GM19463 (cell line): ENCODE measurements around the gene SLC44A2.

Experiments
- ATAC-seq: cut with Tn5 transposase; IDR thresholded peaks from one replicate; pipeline ENCODE4 v1.9.1; 2021; ENCODE audit warnings: mild to moderate bottlenecking, moderate library complexity; ENCODE audit not compliant: unreplicated experiment

The SLC44A2 gene

DNA sequence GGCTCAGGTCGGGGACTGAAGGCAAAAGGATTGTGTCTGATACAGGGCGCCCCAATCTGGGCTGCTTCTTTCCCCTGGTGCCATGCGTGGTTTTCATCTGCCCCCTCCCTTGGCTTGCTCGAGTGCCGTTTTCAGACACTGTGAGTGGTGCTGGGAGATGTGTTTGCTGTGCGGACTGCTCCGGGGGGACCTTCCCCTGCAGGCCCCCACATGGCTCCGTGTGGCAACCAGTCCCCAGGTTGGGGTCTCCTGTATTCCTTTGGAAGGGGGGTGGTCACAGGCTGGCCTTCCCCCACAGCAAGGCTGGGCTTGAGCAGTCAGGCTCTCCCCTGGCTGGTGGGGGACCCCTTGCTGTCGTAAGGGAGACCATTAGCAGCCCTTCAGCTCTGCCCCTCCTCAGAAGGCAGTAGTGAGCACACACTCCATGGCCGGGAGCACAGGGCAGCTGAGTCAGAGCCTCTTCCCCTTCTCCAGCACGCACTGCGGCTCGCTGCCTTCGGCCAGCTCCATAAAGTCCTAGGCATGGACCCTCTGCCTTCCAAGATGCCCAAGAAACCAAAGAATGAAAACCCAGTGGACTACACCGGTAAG lies 55.3 kb downstream of the SLC44A2 start:
- no peak for ATAC-seq

DNA sequence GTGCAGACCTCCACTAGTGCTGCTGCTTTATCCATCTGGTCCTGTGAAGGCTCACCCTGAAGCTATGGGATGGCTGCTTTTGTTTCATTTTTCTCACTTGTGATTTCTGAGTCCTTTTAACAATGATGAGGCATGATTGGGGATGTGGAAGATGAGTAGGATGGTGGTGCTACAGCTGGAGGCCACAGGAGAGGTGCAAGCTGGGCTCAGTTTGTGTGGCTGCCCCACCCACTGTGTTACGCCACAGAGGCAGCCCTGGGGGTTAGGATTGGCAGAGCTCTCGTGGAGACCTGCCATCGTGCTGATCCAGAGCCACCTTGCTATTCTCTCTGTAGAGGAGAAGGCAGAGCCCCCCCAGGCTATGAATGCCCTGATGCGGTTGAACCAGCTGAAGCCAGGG lies 56.3 kb downstream of the SLC44A2 start:
- no peak for ATAC-seq

DNA sequence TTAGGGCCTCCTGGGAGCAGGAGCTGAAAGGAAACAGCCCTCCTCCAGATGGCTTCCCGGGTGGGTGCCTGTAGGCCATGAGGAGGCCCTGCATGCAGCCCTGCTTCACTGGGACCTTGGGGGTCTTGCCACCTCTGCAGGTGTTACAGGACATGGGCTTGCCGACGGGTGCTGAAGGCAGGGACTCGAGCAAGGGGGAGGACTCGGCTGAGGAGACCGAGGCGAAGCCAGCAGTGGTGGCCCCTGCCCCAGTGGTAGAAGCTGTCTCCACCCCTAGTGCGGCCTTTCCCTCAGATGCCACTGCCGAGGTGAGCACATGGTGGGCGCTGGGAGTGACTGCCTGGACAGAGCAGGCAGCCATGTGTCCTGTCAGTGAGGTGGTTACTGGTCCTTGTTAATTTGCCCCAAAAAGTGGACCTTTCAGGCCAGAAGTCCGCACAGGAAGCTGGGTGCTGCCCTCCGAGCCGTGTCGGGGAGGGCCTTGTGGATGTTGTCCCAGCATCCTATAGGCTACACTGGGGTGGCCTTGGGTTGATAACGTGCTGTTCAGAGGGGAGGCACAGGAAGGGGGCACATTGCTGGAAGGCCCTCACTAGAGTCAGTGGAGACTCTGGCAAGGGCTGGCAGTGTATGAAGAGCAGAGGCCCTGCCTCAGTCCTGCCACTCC lies 57.2 kb downstream of the SLC44A2 start:
- no peak for ATAC-seq

DNA sequence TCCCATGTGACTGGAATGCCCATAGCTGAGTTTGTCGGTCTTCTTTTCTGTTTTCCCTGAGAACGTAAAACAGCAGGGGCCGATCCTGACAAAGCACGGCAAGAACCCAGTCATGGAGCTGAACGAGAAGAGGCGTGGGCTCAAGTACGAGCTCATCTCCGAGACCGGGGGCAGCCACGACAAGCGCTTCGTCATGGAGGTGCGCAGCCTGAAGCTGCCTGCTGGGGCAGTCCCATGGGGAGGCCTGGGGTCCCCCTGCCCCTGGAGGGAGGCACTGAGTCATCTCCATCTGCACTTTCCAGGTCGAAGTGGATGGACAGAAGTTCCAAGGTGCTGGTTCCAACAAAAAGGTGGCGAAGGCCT lies 57.7 kb downstream of the SLC44A2 start:
- no peak for ATAC-seq

DNA sequence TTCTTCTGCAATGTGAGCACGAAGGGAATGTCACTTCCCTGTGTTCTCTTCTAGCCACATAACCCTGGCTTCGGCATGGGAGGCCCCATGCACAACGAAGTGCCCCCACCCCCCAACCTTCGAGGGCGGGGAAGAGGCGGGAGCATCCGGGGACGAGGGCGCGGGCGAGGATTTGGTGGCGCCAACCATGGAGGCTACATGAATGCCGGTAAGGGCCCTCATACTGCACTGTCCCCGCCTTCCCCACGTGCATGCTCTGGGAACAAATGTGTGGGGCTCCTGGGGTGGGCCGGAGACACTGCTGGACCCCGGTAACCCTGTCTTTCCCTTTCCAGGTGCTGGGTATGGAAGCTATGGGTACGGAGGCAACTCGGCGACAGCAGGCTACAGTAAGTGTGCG lies 58.2 kb downstream of the SLC44A2 start:
- ATAC-seq, result no peak

DNA sequence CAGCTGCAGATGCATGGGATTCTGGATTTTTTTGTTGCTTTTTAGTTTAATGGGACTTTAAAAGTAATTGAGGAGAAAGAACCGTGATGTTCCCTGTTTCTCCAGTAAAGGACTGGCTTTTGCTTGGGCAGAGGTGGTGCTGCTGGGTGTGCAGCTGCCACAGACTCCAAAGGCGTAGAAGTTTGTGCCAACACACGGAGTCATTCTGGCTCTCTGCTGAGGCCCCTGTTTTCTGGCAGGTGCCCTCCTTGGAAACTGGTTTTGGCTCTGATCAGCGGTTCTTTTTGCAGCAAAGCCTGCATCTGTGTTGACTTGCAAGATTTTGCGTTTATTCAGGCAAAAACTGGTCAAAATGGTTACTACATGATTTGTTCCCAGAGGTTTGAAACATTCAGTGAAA lies 59.9 kb downstream of the SLC44A2 start:
- ATAC-seq, result no peak

DNA sequence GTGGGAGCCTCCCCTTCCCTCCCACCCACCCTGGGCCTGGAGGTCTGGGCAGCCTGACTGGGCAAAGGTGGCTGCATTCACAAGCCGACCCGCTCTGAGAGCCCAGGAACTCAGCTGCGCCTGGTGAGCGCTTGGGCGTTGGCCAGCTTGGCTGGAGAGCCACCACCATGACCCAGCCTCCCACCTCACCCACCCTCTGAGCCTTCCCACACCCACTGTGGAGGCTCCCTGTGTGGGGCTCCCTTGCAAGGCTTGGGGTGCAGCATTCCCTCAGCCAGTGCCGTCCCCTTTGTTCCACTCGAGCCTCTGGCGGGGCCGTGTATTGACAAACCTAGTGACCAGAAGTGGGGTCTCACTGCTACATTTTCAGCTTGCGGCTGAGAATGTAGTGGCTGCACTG lies 60.8 kb downstream of the SLC44A2 start:
- ATAC-seq, result no peak

DNA sequence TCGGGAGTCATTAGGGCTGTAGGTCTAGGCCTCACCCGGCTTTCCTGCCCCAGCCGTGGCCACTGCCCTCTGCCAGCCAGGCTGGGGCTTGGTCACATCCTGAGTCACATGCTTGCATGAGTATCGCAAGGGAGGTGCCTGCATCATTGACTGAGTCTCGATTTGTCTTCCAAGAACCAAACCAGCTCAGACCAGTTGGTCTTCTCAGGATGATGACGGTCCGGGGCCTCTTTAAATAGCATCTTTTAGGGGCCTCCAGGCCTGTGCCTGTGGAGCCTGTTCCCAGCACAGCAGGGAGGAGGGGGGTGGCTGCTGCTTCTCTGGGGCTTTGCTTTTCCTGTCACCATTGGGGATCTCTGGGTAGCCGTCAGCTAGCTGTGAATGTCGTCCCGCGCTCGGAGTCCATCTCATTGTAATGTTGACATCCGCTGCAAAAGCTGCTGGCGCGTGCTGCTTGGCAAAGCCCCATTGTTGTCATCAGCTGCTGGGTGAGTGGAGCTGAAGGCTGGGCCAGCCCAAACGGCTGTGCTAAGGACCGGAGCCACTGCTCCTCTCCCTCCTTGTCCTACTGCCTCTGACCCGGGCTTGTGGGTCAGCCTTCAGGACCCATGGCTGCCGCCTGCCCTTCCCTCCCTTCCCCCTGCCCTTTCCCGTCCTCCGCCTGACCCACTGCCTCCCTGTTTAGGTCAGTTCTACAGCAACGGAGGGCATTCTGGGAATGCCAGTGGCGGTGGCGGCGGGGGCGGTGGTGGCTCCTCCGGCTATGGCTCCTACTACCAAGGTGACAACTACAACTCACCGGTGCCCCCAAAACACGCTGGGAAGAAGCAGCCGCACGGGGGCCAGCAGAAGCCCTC lies 61.5 kb downstream of the SLC44A2 start:
- ATAC-seq, result no peak

DNA sequence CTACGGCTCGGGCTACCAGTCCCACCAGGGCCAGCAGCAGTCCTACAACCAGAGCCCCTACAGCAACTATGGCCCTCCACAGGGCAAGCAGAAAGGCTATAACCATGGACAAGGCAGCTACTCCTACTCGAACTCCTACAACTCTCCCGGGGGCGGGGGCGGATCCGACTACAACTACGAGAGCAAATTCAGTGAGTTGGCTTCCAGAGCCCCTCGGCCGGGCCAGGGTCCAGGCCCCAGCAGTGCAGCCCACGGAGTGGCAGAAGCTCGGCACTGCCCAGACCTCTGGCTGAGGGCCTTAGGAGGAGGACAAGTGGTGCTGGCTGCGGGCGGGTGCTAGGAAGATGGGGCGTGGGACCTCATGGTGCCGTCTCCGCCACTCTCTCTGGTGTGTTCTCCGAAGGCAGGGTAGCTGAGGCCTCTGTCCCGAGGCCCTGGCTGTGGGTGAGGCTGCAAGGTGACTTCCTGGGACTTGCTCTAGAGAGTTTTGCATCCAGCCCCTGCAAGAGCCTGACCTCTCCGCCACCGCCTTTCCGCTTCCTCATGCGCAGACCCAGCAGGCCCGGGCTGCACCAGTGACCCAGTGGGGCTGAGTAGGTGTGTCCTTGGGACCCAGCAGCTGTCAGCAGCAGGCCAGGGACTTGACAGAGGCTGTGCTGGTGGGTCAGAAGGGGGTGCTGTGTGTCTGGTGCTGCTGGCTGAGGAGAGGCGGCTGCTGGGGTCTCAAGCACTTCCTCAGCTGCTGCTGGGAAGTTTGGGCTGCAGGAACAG lies 62.4 kb downstream of the SLC44A2 start:
- ATAC-seq, result no peak

DNA sequence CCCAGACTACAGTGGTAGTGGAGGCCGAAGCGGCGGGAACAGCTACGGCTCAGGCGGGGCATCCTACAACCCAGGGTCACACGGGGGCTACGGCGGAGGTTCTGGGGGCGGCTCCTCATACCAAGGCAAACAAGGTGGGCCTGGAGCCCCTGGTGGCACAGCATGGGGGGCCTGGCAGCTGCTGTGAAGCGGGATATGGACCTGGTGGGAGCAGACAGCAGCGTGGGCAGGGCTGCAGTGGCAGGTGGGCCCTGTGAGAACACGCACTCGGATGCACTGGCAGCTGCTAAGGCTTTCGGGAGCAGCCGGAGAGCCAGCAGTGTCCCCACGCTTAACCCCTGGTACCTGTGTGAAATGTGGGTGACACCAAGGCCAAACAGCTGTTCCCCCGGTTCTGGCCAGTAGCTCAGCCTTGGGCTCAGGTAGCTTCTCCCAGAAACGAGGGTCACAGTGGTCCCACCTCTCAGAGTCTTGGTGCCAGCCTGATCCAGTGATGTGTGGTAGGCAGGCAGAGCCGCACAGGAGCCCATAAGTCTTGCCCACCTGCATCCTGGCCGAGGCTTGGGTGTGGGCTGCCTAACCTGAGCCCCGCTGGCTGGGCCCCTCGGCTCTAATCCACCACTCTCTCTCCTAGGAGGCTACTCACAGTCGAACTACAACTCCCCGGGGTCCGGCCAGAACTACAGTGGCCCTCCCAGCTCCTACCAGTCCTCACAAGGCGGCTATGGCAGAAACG lies 63.4 kb downstream of the SLC44A2 start:
- ATAC-seq, result no peak

DNA sequence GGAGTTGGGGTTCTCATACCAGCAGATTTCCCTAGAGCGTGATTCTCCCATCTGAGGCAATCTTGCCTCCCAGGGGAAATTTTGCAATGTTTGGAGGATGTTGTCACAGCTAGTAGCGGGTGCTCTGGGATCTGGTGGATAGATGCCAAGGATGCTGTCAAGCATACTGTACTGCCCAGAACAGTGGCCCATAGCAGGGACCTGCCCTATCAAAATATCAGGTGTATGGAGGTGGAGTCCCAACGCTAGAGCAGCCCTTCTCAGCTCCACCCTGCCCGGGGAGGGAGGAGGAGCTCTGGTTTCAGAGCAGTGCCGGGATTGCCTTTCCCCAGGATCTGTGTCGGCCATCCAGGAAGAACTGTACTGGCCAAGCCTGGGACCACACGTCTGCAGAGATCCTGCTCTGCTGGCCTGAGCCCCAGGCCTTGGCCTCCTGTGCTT lies 65.0 kb downstream of the SLC44A2 start:
- ATAC-seq, result no peak

DNA sequence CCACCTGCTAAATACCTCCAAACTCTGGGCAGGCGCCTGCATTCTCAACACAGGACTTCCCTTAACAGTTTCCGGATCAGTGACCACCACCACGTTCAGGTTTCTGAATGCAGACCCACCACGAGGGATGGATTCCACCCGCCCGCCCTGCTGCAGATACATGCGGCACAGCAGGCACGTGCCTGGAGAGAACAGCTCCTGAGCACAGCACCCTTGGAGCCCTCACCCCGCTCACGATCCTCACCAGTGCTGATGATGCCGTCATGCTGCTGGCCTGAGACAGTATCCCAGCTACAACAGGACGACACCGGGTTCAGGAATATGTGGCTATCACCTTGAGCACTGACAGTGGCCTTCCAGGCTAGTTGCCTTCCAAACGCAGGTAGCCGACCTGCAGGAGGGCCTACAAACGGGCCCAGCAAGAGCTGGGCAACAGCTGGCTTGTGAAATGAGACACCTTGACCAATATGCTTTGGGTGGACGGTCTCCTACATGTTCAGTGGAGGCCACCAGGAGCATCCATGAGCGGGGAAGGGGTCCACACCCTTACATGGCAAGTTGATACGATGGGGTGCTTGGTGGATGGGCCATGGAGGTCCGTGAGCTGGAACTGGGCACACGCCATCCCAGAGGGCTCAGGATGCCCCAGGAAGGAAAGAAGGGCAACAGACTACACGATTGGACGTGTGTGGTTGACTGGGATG lies 66.0 kb downstream of the SLC44A2 start:
- no peak for ATAC-seq

DNA sequence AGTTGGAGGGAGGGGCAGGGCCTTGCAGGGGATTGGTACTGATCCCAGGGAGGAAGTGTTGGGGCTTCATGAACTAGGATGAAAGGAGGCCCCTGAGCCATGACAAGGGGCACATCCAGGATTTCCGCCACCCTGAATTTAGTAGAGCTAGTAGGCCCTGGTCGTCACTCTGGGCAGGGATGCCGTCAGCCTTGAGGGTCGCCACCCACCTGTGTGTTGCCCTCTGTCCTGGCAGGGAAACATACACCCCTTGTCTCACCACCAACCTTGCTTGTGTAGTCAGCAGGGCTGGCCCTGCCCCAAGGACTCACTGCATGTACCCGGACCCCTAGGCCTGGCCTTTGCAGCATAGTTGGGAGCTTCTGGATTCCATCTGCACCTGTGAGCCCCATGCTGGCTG lies 66.5 kb downstream of the SLC44A2 start:
- no peak for ATAC-seq

DNA sequence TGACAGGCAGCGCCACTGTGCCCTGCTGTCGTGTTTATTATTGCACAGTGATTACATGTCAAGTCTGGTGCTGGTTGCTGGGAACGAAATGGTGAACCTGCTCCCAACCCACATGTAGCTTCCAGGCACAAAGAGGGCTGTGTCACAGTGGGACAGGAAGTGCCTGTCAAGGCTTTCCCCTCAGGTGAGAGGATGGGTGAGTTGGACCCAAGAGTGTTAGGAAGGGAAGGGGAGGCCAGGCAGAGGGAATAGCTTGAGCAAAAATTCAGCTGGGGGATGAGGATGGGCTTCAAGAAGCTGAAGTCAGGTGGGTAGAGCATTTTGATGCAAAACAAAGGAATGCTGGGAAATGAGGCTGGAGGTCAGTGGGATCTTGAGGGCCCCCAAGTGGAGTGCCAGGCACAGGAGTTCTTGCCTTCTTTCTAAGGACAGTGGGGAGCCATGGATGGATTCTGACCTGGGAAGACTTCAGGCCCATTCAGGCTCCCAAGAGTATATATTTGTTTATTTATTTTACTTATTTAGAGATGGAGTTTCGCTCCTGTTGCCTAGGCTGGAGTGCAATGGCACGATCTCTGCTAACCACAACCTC lies 67.4 kb downstream of the SLC44A2 start:
- ATAC-seq, result no peak
